HG02623 (cell line): ENCODE data around the gene OGA.

Experiments used
- ATAC-seq: cut with Tn5 transposase; IDR thresholded peaks from one replicate; pipeline ENCODE4 v1.9.1; 2021; ENCODE audit warnings: moderate library complexity; ENCODE audit not compliant: unreplicated experiment

OGA gene

DNA sequence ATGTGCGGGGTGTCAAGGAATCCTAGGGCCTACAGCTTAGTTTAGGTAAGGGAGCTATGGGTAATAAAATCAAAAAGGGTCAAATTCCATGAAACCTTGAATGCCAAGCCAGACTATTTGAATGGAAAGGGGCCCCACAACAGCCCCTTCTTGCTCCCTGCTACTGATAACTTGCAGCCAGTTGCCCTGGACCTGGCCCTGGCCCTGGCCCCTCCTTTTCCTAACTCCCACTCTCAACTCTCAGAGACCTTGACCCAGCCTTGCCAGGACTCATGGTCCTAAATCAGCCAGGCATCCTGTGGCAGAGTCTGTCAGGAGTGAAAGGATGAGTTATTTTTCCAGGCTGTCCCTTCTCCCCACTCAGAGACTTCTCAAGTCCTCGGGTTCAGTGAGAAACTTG, 19.5 kb upstream of the OGA start:
- ATAC-seq = no peak

DNA sequence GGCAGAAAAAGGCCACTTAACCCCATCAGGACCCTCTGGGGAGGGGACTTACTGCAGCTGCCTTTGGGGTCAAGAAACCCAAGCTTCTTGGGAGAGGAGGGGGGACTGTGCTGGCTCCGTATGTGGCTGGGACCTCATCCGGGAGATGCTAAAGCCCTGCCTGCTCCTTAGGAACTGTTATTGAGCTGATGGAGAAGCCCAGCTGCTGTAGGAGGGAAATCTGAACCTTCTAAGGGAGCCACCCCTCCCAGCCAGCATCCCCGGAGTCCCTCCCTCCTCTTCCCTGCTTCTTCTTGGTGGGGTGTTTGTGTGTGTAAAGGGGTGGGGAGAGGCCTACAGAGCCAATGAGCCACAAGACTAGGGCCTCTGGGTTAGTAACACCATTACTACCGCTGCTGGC, 17.1 kb upstream of the OGA start:
- ATAC-seq = no peak

DNA sequence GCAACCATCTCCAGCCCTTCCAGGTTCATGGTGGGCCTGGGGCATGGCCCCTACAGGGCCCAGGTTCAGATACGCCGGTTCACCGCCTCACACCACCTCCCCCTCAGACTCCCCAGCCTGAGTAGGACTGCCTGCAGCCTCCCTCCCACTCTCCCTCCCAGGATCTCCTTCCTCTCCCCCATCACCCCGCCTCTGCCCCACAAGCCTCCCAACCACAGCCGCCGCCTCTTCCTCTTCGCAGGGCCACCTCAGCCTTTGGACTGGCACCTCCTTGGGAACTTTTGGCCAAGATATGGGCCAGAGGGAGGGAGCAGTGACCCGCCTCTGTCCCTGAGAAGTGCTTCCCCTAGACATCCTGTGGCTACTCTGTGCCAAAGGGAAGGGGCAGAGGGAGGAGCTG, 16.1 kb upstream of the OGA start:
- no peak for ATAC-seq

- no peak for ATAC-seq
These were observed 15.2 kb upstream of the OGA start for GRCh38 chr10:101833466-101833865.

DNA sequence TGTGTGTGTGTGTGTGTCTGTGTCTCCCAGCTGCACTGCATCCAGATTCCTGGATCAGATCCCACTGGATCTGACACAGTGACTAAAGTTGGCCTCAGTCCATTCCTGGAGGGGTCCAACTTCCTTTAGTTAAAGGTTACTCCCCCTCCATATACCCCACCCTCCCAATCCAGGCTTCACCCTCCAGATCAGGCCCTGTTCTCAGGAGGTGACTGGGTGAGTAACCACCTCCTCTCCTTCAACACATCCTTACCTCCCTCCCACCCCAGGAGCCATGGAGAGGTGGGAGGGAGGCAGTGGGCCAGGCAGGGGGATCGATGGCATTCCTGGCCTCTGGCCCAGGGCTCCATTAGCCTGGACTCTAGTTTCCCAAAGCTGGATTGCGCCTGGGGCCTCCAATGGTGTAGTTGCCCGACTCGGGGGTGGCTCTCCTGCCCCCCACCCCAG, 14.1 kb upstream of the OGA start:
- no peak for ATAC-seq

GRCh38 chr10:101831169-101831811, 13.0 kb upstream of the OGA start:
- no peak for ATAC-seq

GRCh38 chr10:101830322-101831168, 12.3 kb upstream of the OGA start:
- peak; percentile 46 for ATAC-seq

GRCh38 chr10:101829561-101830315, 11.5 kb upstream of the OGA start:
- ATAC-seq = peak; percentile 4

- ATAC-seq = no peak
These were observed 10.7 kb upstream of the OGA start for GRCh38 chr10:101828766-101829551.

DNA sequence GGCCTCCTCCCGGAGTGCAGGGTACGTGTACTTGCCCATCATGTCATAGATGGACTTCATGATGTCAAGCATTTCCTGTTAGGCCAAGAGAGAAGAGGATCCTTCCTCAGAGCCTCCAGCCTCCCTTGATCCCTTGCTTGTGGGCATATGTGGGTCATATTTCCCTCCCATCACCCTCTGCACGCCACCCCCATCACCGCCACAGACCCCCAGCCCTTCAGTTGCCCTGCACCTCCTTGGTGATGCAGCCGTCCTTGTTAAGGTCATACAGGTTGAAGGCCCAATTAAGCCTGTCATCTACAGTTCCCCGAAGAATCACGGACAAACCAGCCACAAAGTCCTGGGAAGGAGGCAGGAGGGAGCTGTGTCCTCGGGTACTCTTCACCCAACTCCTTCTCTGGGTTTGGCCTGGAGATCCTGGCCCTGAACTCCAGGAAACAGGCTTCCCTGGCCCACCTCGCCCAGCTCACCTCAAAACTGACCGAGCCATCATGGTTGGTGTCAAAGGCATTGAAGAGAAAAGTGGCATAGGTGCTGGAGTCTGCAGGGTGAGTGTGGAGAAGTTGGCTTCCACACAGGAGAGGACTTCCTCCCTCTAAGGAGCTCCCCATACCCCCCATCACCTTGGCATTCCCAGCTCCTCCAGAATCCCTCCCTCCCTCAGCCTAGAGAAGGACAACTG, 9.8 kb upstream of the OGA start:
- ATAC-seq = no peak

DNA sequence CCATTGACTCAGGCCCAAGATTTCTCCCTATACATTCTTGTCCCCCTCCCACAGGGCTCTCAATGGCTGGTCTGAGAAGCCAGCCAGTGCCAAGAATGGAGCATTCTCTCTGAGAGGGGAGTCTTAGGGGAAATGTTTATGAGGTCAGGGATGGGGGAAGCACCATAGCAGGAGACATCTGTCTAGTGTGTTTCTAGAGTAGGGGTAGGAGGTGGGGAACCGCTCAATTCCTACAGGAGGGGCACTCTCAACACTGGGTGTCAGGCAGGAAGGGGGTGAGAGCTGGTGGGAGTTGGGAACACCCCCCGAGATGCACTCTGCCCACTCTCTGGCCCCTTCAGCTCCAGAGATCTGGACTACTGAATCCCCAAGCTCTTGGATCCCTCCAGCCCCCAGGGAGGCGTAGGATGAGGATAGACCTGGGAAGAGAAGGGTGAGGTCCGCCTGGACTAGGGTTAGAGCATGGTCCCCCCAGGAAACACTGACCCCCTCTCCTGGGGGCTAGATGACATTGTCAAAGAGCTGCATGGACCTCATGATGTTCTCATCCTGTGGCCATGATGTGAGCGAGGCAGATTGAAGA, 8.7 kb upstream of the OGA start:
- ATAC-seq = no peak

DNA sequence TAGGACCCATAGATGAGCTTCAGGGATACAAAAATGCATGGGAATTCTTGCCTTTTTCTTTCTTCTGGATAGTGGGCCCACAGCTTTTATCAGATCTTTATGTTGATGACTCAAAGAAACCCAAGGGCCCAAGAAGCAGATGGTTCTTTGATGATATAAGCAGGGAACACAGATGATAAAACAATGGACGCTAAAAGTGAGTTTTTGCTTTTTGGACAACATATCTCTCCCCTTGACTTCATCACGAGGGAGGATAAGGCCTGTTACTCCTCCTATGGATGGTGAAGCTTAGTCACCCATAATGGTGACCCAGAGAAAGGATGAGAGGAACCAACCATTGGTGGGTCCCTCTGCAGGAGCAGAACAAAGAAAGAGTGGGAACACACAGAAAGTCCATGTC, 6.5 kb upstream of the OGA start:
- ATAC-seq = no peak

DNA sequence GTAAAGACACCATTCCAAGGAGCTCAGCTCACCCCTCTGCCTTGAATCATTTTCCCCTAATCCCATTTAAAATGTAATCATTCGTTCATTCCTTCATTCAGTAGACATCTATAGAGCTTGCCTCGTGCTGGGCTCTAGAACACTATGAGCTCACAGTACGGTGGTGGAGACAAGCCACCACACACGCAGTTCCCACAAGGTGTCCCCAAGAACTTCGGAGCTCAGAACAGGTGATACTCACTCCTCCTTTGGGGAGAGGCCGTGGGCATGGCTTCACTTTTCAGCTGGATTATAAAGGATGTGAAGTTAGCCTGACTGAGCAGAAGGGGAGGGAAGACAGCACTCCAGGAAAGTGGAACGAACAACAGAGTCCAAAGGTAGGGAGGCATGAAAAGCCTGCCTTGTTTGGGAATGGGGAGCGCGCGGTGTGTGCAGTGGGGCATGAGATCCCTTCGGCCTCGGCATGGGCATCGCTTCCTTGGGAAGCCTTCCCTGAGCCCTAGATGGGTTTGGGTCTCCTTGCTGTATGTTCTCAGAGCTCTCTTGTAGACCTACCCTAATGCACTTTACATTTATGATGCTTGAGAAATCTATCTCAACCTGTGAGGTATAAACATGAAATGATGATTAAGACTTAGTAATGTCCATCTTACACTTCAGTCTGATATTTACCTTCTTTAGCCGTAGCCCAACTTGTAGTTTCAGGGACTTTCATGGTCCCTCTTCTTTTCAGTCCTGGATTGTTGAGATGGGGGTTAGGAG, 809 bp upstream of the OGA start:
- peak; percentile 12 for ATAC-seq

DNA sequence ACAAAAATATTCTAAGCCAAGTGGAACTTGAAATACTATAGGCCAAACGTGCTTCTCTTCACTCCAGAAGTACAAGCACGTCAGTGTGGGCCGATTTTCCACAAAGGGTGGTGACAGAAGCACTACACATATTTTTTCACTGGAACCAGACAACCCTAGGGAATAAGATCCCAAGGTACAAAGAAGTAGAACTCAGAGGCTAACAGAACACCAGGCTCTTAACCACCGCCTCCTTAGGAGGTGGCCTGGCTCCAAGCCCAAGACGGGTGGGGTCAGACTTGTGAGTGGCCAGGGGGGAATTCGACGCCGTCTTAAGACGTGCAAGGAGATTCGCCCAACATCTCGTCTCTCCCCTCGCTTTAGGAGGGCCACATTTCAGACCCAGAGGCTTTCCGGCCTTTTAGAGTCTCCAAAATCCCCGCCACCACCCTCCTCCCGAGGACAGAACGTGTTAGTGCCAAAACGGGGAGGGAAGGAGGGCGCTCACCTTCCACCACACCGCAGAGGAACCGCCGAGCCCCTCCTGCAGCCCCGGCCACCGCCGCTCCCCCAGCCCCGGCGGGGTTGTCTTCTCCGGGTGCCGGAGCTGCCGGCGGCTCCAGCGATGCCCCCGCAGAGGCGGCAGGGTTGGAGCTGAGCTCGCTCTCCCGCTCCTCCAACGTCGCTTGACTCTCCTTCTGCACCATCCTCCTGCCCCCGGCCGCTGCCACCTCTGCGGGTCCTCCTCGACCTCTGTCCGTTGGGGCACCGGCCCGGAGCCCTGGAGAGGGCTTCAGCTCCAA, 716 bp downstream of the OGA start:
- no peak for ATAC-seq

GRCh38 chr10:101816913-101817336, 1.3 kb downstream of the OGA start:
- ATAC-seq = no peak

DNA sequence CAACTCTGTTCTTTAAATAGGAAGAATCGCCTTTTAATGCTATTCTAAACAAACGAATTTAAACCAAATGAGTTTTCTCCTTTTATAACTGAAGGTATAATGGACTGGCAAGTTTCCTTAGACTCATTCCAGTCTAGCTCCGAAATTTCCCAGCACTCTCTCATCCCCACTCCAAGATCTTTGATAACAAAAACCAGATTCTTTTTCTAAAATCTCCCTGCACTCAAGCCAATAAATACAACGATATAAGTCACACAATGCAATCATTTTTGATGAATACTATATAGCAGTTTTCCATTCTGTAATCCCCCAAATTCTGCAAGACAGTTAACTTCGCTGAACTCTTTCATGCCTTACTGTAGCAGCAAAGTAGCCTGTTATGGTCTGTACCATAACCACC, 1.9 kb downstream of the OGA start:
- ATAC-seq = no peak

DNA sequence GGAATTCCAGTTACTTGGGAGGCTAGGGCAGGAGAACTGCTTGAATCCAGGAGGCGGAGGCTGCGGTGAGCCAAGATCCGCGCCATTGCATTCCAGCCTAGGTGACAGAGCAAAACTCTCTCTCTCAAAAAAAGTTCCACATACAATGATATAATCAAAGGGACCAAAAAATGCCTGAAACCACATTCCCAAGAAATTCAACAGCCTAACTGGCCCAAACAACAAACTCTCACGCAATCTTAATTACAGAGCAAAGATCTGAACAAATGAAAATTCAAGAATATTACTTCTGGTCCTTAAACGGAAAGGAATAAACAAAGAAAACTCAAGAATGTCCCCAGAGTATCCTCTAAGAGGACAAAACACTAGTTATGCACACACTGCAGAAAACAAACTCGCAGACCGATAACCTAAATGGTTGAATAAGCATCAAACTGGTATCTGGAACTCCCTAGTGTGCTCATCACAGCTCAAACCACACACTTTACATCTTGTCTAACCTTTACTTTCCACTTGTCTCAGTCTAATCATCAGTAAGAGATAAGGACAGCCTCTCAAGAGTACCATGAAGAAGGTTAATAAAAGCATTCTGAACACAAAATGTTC, 3.7 kb downstream of the OGA start:
- no peak for ATAC-seq

- no peak for ATAC-seq
These were observed 5.6 kb downstream of the OGA start for GRCh38 chr10:101812606-101813005.
